Prostate gland (tissue), 1 donor: Measurements from ENCODE around the gene SLC25A11.

ENCODE experiments used
- POLR2A ChIP-seq: fragments of 450-650 bp; IDR thresholded peaks from one replicate; pipeline ENCODE4 v1.6.1; 2016; ENCODE audit warnings: antibody characterized with exemption, mild to moderate bottlenecking
- POLR2AphosphoS5 ChIP-seq: sonication (generic); formaldehyde crosslinking; IDR thresholded peaks from one replicate; pipeline ENCODE4 v1.6.1; 2017; ENCODE audit warnings: antibody characterized with exemption

DNA sequence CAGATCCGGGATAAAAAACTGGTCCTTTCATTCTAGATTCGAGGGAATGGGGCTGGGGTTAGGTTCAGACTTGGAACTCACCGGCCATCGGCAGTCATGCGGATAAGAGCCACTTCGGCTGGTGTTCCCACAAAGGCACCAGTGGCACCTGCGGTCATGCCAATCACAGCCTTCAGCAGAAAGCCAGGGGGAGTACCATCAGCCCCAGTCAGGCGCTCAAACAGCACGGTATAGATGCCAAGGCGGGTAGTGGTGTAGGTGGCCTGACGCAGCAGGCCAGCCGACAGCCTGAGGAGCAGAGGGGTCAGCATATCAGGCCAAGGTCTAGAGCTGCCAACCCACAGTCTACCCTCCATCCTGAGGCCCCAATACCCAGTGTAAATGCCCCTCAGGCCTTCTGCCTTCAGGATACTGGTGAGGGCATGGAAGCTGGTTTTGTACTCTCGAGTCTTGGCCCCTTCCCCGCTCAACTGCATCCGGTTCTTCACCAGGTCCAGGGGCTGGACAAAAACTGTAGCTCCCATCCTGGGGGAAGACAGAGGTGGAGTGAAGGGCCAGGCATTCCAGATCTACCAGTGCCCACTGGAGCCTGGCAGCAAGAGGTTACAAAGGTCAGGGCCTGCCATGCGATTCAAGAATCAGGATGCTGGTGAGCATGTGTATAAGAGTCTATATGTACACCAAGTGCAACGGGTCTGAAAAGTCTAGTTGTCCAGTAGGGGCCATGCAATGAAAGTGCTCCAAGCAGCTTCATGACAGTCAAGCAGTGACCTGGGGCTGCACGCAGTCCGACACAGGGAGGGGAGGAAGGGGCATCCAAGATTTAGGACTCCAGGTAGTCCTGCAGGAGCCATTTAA is 929 bp downstream of the SLC25A11 start:
- TF ChIP-seq POLR2AphosphoS5 (no peak), POLR2A (no peak)
